Measurements from ENCODE around the gene PARM1. TPM values are rescaled to one million over a fixed set of nuclear protein-coding genes. Genes with fewer than 3 reads are reported as not detected.

The PARM1 gene
- polyA plus RNA-seq, 1 of the 3 experiments (the other 2 are of a cell fraction) = not detected

GRCh38 chr4:74946196-74946595, 13.3 kb downstream of the PARM1 start:
- no peak for DNase-seq
- H3K9ac ChIP-seq = no peak overlapping the region
- H3K79me2 ChIP-seq (ENCODE audit: insufficient read depth) = no peaks in the 10 kb centered on the region
- no peaks in the 10 kb centered on the region for H4K20me1 ChIP-seq (ENCODE audit: insufficient read depth)
- WGBS (ENCODE audit: low lambda C conversion rate) = 12% methylated on average over 3 of the region's 3 CpGs
- no peak overlapping the region for H3K4me3 ChIP-seq (ENCODE audit: low read depth in 2 of 2, low read length in 1 of 2)
- H3K27ac ChIP-seq (ENCODE audit: low read depth in 2 of 2, low read length in 1 of 2) = no peak overlapping the region
- no peaks in the 10 kb centered on the region for H3K36me3 ChIP-seq (replicated peaks in 1 of 2; ENCODE audit: control insufficient read depth in 1 of 2, insufficient read depth in 2 of 2, low read length in 1 of 2)
- no peaks in the 10 kb centered on the region for H3K9me3 ChIP-seq
- TF ChIP-seq FOSL2 (IDR thresholded peaks at IDR 0.05; ENCODE audit: borderline replicate concordance, low read depth) (no peak), FOXJ3 (CRISPR knock-in tag; IDR thresholded peaks at IDR 0.05) (no peak), NFIC (IDR thresholded peaks at IDR 0.05; ENCODE audit: borderline replicate concordance) (no peak), REST (IDR thresholded peaks at IDR 0.05; ENCODE audit: low read depth, low read length) (no peak), RXRA (IDR thresholded peaks at IDR 0.05; ENCODE audit: borderline replicate concordance, low read depth) (no peak)
- ChIA-PET POLR2A (no interaction called here), CTCF (no interaction called here)
- no peak overlapping the region for H2AFZ ChIP-seq (ENCODE audit: low read depth)
- no peaks in the 10 kb centered on the region for H3K9me2 ChIP-seq
- no peaks in the 10 kb centered on the region for H3F3A ChIP-seq (replicated peaks; ENCODE audit: insufficient read depth)
- no peak overlapping the region for H3K4me2 ChIP-seq
- H3K4me1 ChIP-seq (ENCODE audit: control insufficient read depth in 1 of 2, insufficient read depth in 2 of 2, low read depth in 1 of 2, low read length in 1 of 2) = no peaks in the 10 kb centered on the region
- H3K27me3 ChIP-seq (ENCODE audit: insufficient read depth) = 0 out of 2 replicates have a peak, but pooled peaks cover 5% of the 10 kb centered on the region

GRCh38 chr4:74947798-74948197, 14.9 kb downstream of the PARM1 start:
- H3K4me1 ChIP-seq (ENCODE audit: control insufficient read depth in 1 of 2, insufficient read depth in 2 of 2, low read depth in 1 of 2, low read length in 1 of 2) = no peaks in the 10 kb centered on the region
- ChIA-PET CTCF (no interaction called here), POLR2A (no interaction called here)
- no peaks in the 10 kb centered on the region for H3K27me3 ChIP-seq (ENCODE audit: insufficient read depth)
- WGBS (ENCODE audit: low lambda C conversion rate) = 8% methylated on average over 2 of the region's 2 CpGs
- H4K20me1 ChIP-seq (ENCODE audit: insufficient read depth) = no peaks in the 10 kb centered on the region
- no peak overlapping the region for H3K27ac ChIP-seq (ENCODE audit: low read depth in 2 of 2, low read length in 1 of 2)
- no peaks in the 10 kb centered on the region for H3K36me3 ChIP-seq (replicated peaks in 1 of 2; ENCODE audit: control insufficient read depth in 1 of 2, insufficient read depth in 2 of 2, low read length in 1 of 2)
- TF ChIP-seq NRF1 (IDR thresholded peaks at IDR 0.05; ENCODE audit: low read depth, low read length) (no peak), JUND (IDR thresholded peaks at IDR 0.05) (no peak), POLR2AphosphoS5 (IDR thresholded peaks at IDR 0.05; ENCODE audit: low read depth, low read length) (no peak), SIN3A (IDR thresholded peaks at IDR 0.05; ENCODE audit: borderline replicate concordance, low read depth, low read length) (no peak), USF1 (IDR thresholded peaks at IDR 0.05; ENCODE audit: borderline replicate concordance, low read depth) (no peak), MEF2A (IDR thresholded peaks at IDR 0.05; ENCODE audit: borderline replicate concordance, low read depth) (no peak), MXI1 (IDR thresholded peaks at IDR 0.05; ENCODE audit: low read depth, low read length) (no peak), ZBTB33 (IDR thresholded peaks at IDR 0.05; ENCODE audit: borderline replicate concordance, low read depth) (no peak), YY1 (IDR thresholded peaks at IDR 0.05; ENCODE audit: low read depth) (no peak), FOSL2 (IDR thresholded peaks at IDR 0.05; ENCODE audit: borderline replicate concordance, low read depth) (no peak), TCF12 (IDR thresholded peaks at IDR 0.05) (no peak), RCOR1 (IDR thresholded peaks at IDR 0.05; ENCODE audit: low read length) (no peak), TEAD4 (IDR thresholded peaks at IDR 0.05; ENCODE audit: borderline replicate concordance, insufficient read depth) (no peak), PBX3 (IDR thresholded peaks at IDR 0.05) (no peak), USF2 (IDR thresholded peaks at IDR 0.05; ENCODE audit: borderline replicate concordance, low read depth, low read length) (no peak), FOXJ3 (CRISPR knock-in tag; IDR thresholded peaks at IDR 0.05) (no peak), EZH2phosphoT487 (IDR thresholded peaks at IDR 0.05; ENCODE audit: borderline replicate concordance, low read depth) (no peak), RAD21 (IDR thresholded peaks at IDR 0.05; ENCODE audit: low read length) (no peak)
- no peaks in the 10 kb centered on the region for H3K9me2 ChIP-seq
- H3K4me2 ChIP-seq = no peak overlapping the region
- H3F3A ChIP-seq (replicated peaks; ENCODE audit: insufficient read depth) = no peaks in the 10 kb centered on the region
- no peak overlapping the region for H3K4me3 ChIP-seq (ENCODE audit: low read depth in 2 of 2, low read length in 1 of 2)
- H3K9ac ChIP-seq = no peak overlapping the region
- H2AFZ ChIP-seq (ENCODE audit: low read depth) = no peak overlapping the region
- no peaks in the 10 kb centered on the region for H3K9me3 ChIP-seq
- H3K79me2 ChIP-seq (ENCODE audit: insufficient read depth) = no peaks in the 10 kb centered on the region
- no peak for DNase-seq
